Subcutaneous abdominal adipose tissue (tissue), 5 donors: ENCODE data around the gene TSC22D1.
A peak's percentile ranks its signal among the peaks of the same experiment; 100 is the strongest.

ENCODE experiments used
- H3K27ac ChIP-seq: one replicate; pipeline ENCODE4 v1.7.0; 2013; ENCODE audit warnings: low read depth, mild to moderate bottlenecking, inconsistent platforms, low read length, moderate library complexity
- H3K27me3 ChIP-seq, 5 donors: one replicate each; pipeline ENCODE4 v1.7.0; 2013; ENCODE audit warnings: low read length in 5 of 5, inconsistent platforms in 1 of 5; ENCODE audit not compliant: control insufficient read depth in 5 of 5, insufficient read depth in 4 of 5
- H3K36me3 ChIP-seq, 5 donors: one replicate each; pipeline ENCODE4 v1.7.0; 2013; ENCODE audit warnings: low read length in 5 of 5; ENCODE audit not compliant: control insufficient read depth in 5 of 5, insufficient read depth in 5 of 5
- H3K4me1 ChIP-seq, 5 donors: one replicate each; pipeline ENCODE4 v1.7.0; 2013; ENCODE audit warnings: low read length in 5 of 5, mild to moderate bottlenecking in 3 of 5, moderate library complexity in 1 of 5; ENCODE audit not compliant: control insufficient read depth in 5 of 5, insufficient read depth in 5 of 5
- H3K4me3 ChIP-seq, 5 donors: one replicate each; pipeline ENCODE4 v1.7.0; 2013; ENCODE audit warnings: low read length in 5 of 5, low read depth in 1 of 5
- H3K9ac ChIP-seq, 5 donors: one replicate each; pipeline ENCODE4 v1.7.0; 2013; ENCODE audit warnings: low read length in 5 of 5, mild to moderate bottlenecking in 4 of 5, moderate library complexity in 3 of 5
- H3K9me3 ChIP-seq, 5 donors: one replicate each; pipeline ENCODE4 v1.7.0; 2013; ENCODE audit warnings: low read length in 5 of 5; ENCODE audit not compliant: control insufficient read depth in 5 of 5
- donor health status: healthy.
- donor health status: healthy.
- donor health status: healthy.
- donor health status: healthy.
- donor health status: healthy.

The TSC22D1 gene

DNA sequence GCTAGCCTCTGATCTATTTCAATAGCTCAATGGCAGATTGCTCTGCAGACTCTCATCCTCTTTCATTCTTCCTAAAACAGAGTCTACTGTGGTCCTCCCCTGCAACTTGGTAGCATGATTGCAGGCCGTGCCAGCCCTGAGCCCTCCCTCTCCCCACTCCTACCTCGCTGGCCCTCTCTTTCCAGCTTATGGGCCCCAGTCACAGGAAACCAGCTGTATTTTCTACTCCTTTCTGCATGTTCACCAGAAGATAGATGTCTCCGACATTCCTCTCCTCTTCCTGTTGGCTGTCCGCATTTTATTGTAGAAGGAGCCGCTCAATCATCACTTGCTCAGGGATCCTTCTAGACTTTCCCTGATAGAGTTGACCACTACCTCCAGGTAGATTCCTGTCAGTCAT lies 152.3 kb downstream of the TSC22D1 start:
- Histone ChIP-seq H3K9me3 (no peaks in the 10 kb centered on the region), H3K4me3 (no peak overlapping the region), H3K27me3 (peaks cover 0 to 9% (median 0%) of the 10 kb centered on the region in 5 donors), H3K9ac (no peak overlapping the region), H3K4me1 (peaks cover 0 to 17% (median 0%) of the 10 kb centered on the region in 5 donors), H3K27ac (no peak overlapping the region), H3K36me3 (no peaks in the 10 kb centered on the region)

DNA sequence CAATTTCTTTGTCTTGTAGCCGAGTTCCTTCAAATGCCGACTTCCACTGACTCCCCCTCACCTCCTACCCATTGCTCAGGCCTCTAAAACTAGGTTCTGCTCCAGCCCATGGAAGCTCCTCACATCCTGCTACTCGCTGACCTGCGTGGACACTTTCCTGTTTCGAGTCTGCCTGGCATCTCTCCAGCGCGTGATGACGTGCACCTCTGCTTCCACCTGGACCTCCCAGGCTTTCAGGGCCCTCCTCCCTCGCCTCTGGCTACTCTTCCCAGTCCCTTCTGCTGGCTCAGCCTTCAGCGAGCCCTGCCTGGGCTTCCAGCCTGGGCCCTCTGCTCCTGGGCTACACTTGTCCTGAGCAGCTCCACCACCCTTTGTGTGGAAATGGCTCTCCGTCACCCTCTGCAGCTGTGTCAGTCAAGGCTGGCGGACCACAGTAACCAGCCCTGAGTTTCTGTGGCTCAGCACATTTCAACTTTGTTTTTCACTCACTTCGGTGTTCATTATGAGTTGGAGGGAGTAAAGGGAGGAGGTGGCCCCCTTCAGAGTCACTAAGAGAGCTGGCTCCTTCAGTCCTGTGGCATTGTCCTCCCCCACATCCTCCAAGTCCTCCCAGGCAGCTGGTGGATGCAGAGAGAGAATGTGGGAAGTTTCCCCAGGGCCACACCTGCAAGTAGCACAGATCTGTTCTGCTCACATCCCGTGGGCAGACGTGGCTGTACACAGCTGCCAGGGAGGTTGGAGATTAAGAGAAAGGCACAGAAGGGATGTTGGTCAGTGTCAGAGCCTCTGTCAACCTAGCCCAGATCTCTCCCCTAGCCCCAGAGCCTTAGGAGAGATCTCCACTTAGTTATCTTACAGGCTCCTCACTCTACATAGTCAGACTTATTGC lies 153.1 kb downstream of the TSC22D1 start:
- Histone ChIP-seq H3K9me3 (no peaks in the 10 kb centered on the region), H3K27me3 (peaks cover 0 to 9% (median 0%) of the 10 kb centered on the region in 5 donors), H3K4me3 (no peak overlapping the region), H3K4me1 (peaks cover 0 to 17% (median 0%) of the 10 kb centered on the region in 5 donors), H3K9ac (no peak overlapping the region), H3K27ac (no peak overlapping the region), H3K36me3 (no peaks in the 10 kb centered on the region)

- Histone ChIP-seq H3K9ac (no peak overlapping the region), H3K9me3 (no peaks in the 10 kb centered on the region), H3K4me3 (no peak overlapping the region), H3K36me3 (no peaks in the 10 kb centered on the region), H3K27me3 (peaks cover 0 to 9% (median 0%) of the 10 kb centered on the region in 5 donors), H3K27ac (no peak overlapping the region), H3K4me1 (peaks cover 0 to 17% (median 0%) of the 10 kb centered on the region in 5 donors)
Measured at GRCh38 chr13:44421853-44422525, 154.1 kb downstream of the TSC22D1 start.

DNA sequence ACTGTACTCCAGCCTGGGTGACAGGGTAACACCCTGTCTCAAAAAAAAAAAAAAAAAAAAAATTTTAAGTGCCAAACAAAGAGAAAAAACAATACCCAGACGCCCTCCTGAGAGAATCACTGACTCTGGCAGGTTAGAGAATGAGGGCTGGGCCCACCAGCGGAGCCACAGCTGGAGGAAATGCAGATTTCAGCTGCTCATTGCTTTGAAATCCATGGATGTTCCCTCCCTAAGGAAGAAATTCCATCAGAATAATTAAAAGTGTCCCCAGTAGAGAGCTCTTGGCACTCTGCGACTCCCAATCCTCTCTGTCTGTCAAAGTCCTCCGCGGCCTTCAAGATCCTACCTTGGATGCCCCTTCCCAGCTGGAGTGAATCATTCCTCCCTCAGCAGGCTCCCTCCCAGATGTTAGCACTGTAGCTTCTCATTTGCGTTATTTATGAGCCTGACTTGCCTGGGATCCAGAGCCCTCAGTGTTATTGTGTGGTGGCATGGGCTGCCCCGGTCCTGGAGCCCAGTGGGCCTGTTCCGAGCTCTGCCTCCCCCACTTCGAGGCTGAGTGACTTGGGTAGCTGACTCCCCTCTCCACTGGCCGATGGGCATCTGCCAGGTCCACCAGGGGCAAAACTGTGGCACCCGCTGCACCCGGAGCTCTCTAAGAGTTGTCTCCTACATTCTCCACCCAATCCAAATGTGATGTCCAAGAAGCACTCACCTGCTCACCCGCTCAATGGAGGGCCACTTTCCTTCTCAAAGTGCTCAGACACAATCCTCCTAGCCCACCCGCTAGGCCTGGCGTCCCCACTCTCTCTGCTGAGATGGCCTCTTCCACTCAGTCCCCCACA lies 155.5 kb downstream of the TSC22D1 start:
- no peak overlapping the region for H3K27ac ChIP-seq
- H3K4me3 ChIP-seq, result no peak overlapping the region
- peaks cover 0 to 15% (median 0%) of the 10 kb centered on the region in 5 donors for H3K4me1 ChIP-seq
- no peak overlapping the region for H3K9ac ChIP-seq
- H3K36me3 ChIP-seq, result no peaks in the 10 kb centered on the region
- no peaks in the 10 kb centered on the region for H3K9me3 ChIP-seq
- peaks cover 0 to 9% (median 0%) of the 10 kb centered on the region in 5 donors for H3K27me3 ChIP-seq

DNA sequence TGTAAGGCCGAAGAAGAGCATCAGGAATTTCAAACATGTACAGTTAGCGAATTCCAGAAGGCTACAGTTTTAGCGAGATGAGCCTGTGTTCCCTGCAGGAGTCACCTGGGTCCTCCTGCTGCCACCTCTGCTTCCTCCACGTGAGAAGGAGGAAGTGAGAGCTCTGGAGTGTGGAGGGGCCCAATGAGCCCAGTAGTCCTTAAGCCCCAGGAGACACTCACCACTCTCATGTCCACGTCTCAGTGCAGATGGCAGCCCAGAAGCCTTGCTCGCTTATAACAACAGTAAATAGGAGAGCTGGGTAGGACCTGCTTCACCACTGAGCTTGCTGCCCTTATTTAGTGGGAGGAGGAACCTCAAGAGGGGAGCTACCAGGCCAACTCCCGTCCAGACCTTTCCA lies 158.3 kb downstream of the TSC22D1 start:
- Histone ChIP-seq H3K4me3 (no peak overlapping the region), H3K9ac (no peak overlapping the region), H3K27ac (no peak overlapping the region), H3K27me3 (peaks cover 0 to 5% (median 0%) of the 10 kb centered on the region in 5 donors), H3K9me3 (no peaks in the 10 kb centered on the region), H3K4me1 (peaks cover 0 to 5% (median 0%) of the 10 kb centered on the region in 5 donors), H3K36me3 (no peaks in the 10 kb centered on the region)

- Histone ChIP-seq H3K4me1 (peaks cover 0 to 1% (median 0%) of the 10 kb centered on the region in 5 donors), H3K27ac (no peak overlapping the region), H3K9me3 (no peaks in the 10 kb centered on the region), H3K9ac (no peak overlapping the region), H3K4me3 (no peak overlapping the region), H3K27me3 (peaks cover 0 to 5% (median 0%) of the 10 kb centered on the region in 5 donors), H3K36me3 (no peaks in the 10 kb centered on the region)
Measured at GRCh38 chr13:44417446-44417845, 158.7 kb downstream of the TSC22D1 start.

DNA sequence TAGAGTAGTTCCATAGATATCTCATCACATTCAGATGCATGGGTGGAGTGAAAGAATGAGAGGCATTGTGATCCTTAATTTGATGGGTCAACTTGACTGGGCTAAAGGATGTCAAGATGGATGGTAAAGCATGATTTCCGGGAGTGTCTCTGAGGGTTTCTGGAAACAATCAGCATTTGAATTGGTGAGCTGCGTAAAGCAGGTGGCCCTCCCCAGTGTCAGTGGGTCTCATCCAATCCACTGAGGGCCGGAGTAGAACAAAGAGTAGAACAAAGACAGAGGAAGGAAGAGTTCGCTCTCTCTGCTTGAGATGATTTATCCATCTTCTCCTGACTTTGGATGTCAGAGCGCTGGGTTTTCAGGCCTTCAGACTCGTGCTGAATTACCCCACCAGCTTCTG lies 159.4 kb downstream of the TSC22D1 start:
- Histone ChIP-seq H3K4me1 (no peaks in the 10 kb centered on the region), H3K27ac (no peak overlapping the region), H3K27me3 (peaks cover 0 to 5% (median 0%) of the 10 kb centered on the region in 5 donors), H3K36me3 (no peaks in the 10 kb centered on the region), H3K4me3 (no peak overlapping the region), H3K9me3 (no peaks in the 10 kb centered on the region), H3K9ac (no peak overlapping the region)

GRCh38 chr13:44416301-44416700 lies 159.8 kb downstream of the TSC22D1 start:
- peak overlapping the region in 1 of 5 donors; percentile 22 for H3K4me3 ChIP-seq
- H3K9ac ChIP-seq, result no peak overlapping the region
- H3K27ac ChIP-seq, result no peak overlapping the region
- H3K36me3 ChIP-seq, result no peaks in the 10 kb centered on the region
- H3K4me1 ChIP-seq, result no peaks in the 10 kb centered on the region
- H3K9me3 ChIP-seq, result no peaks in the 10 kb centered on the region
- peaks cover 0 to 5% (median 0%) of the 10 kb centered on the region in 5 donors for H3K27me3 ChIP-seq

DNA sequence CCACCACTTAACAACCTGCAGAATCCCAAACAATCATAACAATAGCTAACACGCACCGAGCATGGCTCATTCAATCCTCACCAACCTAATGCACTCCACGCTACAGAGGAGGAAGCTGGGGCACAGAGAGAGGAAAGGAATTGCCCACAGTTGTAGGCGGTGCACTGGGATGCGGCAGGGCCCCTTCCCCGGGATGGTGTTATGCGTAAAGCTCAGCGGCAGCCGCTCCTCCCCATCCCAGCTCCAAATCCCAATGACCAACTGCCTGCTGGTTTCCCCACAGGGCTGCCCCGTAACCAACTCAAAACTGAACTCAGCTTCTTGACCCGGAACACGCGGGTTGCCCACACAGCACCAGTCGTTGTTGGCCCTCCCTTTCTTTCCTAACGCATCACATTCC lies 160.3 kb downstream of the TSC22D1 start:
- no peaks in the 10 kb centered on the region for H3K4me1 ChIP-seq
- no peak overlapping the region for H3K9ac ChIP-seq
- H3K36me3 ChIP-seq, result no peaks in the 10 kb centered on the region
- H3K27me3 ChIP-seq, result peaks cover 0 to 5% (median 0%) of the 10 kb centered on the region in 5 donors
- no peaks in the 10 kb centered on the region for H3K9me3 ChIP-seq
- no peak overlapping the region for H3K27ac ChIP-seq
- H3K4me3 ChIP-seq, result no peak overlapping the region
